HG03025 (cell line): ENCODE measurements around the gene MED15.

ENCODE experiments used
- ATAC-seq: cut with Tn5 transposase; IDR thresholded peaks from one replicate; pipeline ENCODE4 v1.9.1; 2021; ENCODE audit warnings: mild to moderate bottlenecking, moderate library complexity; ENCODE audit not compliant: unreplicated experiment, low FRiP score

The MED15 gene

DNA sequence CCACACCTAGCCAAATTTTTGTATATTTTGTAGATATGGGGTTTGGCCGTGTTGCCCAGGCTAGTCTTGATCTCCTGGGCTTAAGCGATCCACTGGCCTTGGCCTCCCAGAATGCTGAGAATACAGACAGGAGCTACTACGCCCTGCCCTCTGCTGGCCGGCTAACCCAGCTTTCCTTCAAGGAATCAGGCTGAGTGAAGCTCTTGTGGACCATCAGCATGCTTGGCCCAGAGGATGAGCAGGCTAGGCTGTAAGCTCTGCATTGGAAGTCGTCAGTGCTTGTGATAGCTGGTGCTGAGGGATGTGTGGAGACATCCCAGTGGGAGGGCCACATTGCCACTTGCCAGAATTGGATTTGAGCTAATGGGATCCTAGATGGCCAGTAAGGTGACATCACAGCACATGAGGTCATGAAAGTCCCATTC is 60.6 kb downstream of the MED15 start:
- ATAC-seq, result no peak

- ATAC-seq, result no peak
Observed at GRCh38 chr22:20568502-20569058, 61.2 kb downstream of the MED15 start.

DNA sequence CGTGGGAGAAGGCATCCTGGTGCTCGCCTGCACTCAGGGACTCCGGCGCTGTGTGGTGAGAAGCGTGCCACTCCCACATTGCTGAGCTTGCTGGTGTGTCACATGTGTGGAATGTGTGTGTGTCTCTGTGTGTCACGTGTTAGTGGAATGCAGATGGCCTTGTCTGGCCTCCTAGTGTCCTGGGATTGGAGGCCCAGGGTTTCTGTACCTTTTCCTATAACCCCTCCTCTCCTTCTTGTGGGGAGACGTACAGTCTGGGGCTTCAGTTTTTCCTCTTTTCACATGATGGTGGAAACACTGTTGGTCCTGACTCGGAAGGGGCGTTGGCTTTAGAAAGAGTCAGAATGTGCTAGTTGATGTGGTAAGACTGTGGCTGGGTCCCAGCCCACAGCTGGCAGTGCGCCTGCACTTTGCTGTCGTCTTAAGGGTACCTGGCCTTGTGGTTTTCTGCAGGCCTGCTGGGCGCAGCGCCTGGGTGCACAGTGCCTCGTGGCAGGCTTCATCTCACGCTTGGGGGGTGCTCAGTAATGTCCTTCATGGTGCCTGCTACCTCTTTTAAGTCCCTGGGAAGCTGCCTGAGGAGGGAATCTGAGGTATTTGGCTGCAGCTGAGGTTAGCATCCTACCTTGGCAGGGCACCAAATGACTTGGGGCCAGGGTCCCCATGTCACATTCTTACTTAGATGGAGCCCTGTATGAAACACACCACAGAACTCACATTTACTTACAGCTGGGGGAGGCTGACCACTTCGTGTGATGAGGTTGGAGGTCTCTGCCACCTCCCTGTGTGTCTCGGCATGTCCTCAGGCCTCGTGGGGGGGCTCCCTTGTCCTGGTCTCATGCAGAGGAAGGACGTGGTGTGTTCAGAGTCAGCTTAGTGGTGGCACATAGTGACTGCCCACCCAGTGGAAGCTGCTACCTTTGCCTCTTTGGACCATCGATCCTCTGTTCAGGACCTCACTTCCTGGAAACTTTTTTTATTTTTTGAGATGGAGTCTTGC is 61.9 kb downstream of the MED15 start:
- ATAC-seq, result no peak

- ATAC-seq, result no peak
Observed at GRCh38 chr22:20571078-20571503, 63.7 kb downstream of the MED15 start.

- ATAC-seq, result no peak
Observed at GRCh38 chr22:20571531-20572007, 64.2 kb downstream of the MED15 start.

GRCh38 chr22:20572132-20572802 is 64.9 kb downstream of the MED15 start:
- no peak for ATAC-seq

DNA sequence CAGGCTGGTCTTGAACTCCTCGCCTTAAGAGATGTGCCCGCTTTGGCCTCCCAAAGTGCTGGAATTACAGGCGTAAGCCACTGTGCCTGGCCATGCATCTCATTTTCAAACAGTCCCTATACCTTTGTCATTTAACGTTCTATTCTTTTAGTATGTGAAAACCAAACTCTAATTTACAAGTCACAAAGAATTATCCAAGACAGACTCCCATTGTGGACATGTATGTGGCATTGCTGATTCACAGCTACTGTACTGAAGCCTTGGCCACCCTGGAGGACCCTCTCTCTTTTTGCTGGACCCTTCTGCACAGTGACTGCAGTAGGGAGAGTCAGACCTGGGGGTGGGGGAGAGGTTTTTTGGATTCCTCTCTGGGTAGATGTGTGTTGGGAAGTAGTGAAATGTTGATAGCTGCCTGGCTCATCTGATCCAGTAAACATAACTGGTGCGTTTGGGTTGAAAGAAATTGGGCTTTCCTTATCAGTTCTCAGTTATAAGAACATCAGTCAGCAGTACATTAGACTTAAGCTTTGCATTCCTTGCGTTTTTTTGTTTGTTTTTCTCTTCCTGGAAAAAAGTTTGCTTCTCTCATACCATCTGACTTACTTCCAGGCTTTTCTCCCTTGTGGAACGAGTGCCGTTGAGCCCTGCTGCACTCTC is 65.9 kb downstream of the MED15 start:
- ATAC-seq, result no peak

DNA sequence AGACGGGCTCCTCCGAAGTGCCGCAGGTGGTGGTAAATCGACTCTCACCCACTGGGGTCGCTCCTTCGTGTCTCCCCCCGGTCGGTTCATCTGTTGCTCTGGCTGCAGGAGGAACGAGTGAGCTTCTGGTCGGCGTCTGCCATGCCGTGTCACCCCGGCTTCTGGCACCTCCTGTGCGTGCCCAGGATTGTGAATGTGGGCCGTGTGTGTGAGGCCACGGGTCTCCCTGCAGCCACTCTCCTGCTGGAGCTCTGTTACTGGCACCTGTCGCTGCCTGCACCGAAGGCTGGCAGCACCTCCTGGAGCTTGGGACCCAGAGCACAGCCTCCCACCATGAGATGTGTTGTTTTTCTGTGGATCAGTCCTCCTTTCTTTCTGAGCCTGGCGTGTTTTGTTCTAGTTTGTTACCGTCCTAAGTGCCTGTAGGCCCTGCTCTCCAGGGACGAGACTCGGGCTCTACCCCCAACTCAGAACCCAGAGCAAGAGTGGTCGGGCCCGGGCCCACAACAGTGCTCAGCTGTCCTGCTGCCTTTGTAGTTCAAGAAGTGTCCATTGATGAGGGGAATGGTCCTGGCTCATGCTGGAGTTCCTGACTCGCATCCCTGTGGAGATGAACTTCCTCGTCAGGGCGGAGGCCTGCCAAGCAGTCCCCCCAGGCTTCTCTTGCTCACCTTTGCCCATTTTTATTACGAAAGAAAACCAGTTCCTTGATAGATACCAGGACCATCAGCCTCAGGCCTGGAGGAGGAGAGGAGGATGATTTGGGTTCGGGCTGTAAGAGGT is 66.6 kb downstream of the MED15 start:
- ATAC-seq, result no peak

- ATAC-seq, result no peak
Observed at GRCh38 chr22:20574920-20575353, 67.5 kb downstream of the MED15 start.

DNA sequence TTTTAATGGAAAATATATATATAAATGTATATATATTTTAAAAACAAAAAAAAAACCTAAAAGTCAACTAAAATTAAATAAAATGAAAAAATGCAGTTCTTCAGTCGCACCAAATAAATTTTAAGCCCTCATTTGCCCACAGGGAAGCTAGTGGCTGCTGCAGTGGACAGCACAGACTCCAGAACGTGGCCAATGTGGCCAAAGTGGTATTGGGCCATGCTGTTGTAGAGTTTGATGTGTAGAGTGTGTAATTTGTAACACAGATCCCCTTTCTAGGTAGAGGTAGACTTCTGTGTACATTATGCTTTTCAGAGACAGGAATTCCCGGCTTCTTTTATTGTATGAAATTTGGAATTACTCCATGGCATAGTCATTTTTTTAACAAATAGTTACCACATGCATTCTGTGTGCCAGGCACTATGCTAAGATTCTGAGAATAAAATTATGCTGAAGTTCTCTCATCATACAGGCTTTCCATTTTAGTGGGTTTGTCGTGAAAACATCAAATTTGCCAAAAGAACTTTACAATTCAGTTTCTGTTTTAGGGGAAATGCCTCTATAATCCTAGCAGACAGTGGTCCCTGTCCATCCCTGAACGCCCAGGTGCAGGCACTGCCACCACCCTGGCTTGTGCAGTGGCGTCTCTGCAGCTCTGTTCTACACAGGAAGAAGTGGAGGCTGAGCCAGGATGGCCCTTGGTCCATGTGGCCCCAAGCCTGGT is 68.5 kb downstream of the MED15 start:
- no peak for ATAC-seq

- no peak for ATAC-seq
Observed at GRCh38 chr22:20576445-20576816, 69.0 kb downstream of the MED15 start.

GRCh38 chr22:20577045-20577444 is 69.6 kb downstream of the MED15 start:
- no peak for ATAC-seq

DNA sequence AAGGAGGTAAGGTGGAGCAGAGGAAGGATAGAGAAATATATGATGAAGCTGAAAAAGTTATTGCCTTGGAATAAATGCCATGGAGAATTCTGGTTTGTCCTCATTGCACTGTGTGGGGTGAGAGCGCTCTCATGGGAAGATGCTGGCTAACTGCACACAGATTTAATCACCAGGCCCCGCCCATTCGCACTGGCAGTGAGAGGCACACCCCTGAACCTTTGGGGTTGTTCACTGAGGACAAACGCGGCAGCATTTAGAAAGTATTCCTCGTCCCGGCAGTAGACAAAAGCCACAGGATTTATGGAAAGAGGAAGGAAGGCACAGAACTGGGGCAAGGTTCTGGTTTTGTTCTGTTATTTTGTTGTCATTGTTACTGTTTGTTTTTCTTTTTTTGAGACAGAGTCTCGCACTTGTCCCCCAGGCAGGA is 70.2 kb downstream of the MED15 start:
- no peak for ATAC-seq

- ATAC-seq, result no peak
Observed at GRCh38 chr22:20578192-20578591, 70.8 kb downstream of the MED15 start.

- ATAC-seq, result no peak
Observed at GRCh38 chr22:20578707-20579106, 71.3 kb downstream of the MED15 start.

GRCh38 chr22:20579273-20580120 is 72.1 kb downstream of the MED15 start:
- ATAC-seq, result no peak

DNA sequence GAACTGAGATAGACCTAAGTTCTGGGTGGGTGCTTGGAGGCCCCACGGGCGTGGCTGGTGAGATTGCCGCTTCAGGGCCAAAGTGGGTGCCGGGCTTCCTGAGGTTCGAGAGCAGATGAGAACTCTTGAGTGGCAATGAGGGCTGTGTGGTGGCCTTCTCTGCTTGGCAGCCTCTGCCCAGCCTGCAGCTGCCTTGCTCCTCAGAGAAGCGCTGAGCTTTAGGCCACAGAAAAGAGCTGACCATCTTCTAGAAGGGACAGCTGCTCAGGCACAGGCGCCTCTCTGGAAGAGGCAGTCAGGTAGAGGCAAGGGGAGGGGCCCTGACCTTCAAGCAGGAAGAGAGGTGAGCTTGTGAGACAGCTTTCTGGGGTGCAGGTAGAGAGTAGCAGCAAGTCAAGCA is 72.8 kb downstream of the MED15 start:
- no peak for ATAC-seq
